DMS153 treated with DMSO at 0.1 percent for 48 hours (cell line): Measurements from ENCODE around the gene ERRFI1.
A peak's percentile ranks its signal among the peaks of the same experiment; 100 is the strongest.

Experiments used
- DNase-seq: peaks from one replicate; lab custom pipeline; 2025; ENCODE audit not compliant: unreplicated experiment; lab: John Stamatoyannopoulos, UW

Gene ERRFI1

DNA sequence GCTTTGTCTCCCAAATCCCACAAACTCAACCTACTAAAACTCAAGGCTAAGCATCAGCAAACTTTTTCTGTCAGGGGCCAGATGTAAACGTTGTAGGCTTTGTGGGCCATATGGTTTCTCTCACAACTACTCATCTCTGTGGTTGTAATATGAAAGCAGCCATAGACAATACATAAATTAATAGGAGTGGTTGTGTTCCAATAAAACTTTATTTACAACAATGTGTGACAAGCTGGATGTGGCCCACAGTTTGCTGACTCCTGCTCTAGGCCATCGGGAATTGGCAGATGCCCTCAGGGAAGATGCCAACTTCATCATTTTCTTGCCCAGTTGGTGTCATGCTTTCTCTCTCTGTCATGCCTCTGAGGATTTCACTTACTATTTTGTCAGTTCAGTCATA is 17.5 kb upstream of the ERRFI1 start:
- no peak for DNase-seq

GRCh38 chr1:8042134-8042533 is 16.0 kb upstream of the ERRFI1 start:
- DNase-seq: no peak

DNA sequence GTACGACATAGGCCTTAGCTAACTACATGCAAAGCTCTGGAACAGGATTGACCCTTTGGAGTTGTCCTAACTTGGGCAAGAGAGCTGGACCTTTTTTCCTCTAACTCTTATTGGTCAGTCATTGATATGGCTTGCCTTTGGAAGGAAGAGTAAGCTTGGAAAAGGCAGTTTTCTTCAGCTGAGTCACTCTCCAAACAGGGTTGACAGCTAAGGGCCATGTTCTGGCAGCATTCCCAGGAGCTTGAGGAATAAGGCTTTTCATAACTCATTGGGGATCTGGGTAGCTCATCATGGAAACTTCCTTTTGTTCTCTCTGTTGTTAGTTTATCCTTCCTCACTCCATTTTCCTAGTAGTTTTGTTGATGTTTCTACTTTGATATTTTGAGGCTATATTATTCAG is 14.5 kb upstream of the ERRFI1 start:
- peak; percentile 63 for DNase-seq

GRCh38 chr1:8039071-8039470 is 13.0 kb upstream of the ERRFI1 start:
- no peak for DNase-seq

- no peak for DNase-seq
Measured at GRCh38 chr1:8035289-8035688, 9.2 kb upstream of the ERRFI1 start.

DNA sequence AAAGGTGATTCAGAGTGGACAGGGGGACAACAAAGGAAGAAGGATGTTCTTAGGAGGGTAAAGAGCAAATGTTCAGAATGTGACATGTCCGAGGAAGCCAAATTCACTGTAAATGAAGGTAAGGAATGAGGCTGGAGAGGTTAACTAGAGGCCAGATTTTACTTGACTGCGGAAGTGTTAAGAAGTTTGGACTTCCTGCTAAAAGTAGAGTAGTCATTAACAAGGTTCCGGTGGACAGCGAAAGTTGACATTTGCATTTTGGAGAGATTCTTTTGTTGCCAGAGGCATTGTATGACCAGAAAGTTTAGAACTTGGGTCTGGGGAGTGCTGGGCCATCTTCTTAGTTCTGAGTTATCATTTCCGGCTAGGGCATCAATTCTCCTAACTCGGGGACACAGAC is 7.2 kb upstream of the ERRFI1 start:
- no peak for DNase-seq

DNA sequence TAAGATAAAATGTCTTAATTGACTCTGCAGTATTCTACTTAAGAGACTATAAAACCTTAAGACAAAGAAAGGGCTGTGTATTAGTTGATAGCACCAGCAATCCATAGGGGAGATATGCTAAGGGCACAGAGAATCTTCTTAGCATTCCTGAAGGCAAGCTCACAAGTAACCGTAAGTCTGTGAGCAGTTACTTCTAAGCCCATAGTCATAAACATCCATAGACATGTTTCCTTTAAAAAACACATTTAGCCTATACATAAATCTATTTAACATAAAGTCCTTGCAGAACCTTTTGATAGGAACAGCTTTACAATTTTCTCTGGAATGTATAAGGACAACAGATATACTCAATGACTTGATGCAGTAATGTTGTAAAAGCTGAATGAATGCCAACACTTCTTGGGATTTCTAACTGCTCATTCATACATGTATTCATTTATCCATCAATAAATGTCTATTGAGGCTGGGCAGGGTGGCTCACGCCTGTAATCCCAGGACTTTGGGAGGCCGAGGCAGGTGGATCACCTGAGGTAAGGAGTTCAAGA is 6.3 kb upstream of the ERRFI1 start:
- no peak for DNase-seq

DNA sequence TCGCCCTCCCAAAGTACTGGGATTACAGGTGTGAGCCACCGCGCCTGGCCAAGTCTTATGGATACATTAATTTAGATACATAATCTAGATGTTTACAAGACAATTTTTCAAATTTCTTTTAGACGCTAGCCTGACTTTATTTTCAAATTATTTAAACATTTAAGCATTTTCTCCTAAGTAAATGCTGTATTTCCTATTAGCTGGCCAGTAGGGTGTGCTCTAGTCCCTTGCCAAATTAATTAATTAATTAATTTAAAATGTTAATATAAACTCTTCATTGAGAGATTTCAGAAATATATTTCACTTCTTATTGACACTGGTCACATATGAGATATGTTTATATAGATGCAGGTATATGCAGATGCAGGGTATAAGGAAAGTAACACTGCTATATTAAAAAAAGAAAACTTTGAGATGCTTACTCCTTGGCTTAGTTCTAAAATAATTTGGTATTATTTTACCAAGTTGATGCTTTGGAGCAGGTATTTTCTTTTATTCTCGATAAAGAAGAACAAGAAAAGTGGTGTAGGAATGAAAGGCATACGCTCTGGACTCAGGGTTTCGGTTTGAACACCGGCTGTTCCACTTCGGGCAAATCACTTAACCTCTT is 5.2 kb upstream of the ERRFI1 start:
- peak; percentile 66 for DNase-seq

- DNase-seq: no peak
Measured at GRCh38 chr1:8028571-8028910, 2.4 kb upstream of the ERRFI1 start.

GRCh38 chr1:8027748-8028570 is 1.9 kb upstream of the ERRFI1 start:
- DNase-seq: peak; percentile 81

- DNase-seq: no peak
Measured at GRCh38 chr1:8026976-8027747, 1.1 kb upstream of the ERRFI1 start.

DNA sequence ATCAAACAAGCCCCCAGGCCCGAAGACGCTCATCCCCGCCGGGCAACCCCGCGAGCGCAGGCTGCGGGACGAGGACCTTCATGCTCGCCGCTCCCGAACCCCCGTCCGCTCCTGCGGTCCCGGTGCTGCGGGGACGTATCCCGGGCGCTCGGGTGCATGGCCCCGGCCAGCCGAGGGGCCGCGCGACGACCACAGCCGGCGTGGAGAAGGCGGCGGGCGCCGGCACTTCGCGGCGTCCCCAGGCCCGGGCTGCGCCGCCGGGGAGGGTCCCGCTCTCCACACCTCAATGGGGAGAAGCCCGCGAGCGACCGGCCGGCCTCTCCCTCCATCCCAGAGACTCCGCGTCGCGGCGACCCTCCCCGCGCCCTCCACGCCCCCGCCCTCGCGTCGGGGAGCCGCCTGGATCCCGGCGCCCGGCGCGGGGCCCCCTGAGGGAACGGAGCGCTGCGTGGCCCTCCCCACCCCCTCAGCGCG is 401 bp downstream of the ERRFI1 start:
- DNase-seq: no peak

GRCh38 chr1:8025061-8025670 is 943 bp downstream of the ERRFI1 start:
- no peak for DNase-seq

DNA sequence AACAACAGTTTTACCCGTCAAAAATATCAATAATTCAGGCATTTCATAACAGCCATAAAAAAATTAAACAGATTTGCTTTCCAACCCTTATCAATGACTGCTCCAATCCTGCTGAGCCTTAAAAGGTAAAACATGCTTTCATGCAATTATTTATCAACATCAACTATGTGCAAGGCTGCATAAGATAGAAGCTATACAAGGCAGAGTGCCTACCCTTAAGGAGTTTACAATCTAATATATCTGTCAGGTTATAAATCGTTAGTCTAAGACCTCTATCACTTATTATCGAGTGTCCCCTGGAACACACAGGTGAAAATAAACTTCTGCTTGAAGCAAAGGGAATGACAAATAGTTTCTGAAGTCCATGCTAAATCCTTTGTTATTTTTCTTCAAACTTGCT is 1.8 kb downstream of the ERRFI1 start:
- no peak for DNase-seq

DNA sequence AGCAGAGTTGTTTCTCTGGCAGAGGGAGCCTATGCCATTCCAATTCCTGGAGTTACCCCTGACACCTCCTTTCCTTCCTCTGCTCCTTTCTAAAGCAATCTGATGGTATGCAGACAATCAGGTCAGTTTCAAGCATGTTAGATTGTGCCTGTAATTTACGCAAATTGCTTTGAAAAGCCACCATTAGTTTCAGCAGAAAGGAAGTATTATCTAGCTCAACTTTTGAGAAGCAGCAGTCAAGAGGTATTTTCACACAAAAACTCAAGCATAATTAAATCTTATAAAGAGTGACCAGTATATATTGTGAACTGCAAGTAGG is 2.2 kb downstream of the ERRFI1 start:
- DNase-seq: no peak

- DNase-seq: no peak
Measured at GRCh38 chr1:8023287-8023994, 2.7 kb downstream of the ERRFI1 start.

GRCh38 chr1:8022395-8023286 is 3.5 kb downstream of the ERRFI1 start:
- no peak for DNase-seq

DNA sequence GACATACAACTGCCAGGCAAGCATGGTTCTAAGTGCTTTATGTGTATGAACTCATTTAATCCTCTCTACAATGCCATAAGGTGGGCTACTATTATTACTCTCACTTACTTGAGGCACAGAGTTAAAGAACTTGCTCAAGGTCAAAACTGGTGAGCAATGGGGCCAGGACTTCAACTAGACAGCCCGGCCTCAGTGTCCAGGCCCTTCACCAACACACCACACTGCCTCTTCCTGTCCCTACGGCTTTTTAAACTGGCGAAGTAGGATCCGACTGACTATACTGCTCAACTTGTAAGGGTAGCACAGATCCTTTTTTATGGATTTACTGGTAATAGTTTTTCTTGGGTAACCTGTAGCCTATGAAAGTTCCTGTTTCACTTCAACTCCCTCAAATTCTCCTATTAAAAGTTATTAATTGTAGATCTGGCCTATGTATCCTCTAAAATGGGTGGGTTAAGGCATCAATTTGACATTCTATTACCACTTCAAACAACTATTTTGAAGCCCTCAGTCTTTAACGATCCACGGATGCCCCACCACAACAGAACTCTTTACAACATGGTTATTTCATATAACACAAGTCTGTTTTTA is 4.3 kb downstream of the ERRFI1 start:
- DNase-seq: no peak

DNA sequence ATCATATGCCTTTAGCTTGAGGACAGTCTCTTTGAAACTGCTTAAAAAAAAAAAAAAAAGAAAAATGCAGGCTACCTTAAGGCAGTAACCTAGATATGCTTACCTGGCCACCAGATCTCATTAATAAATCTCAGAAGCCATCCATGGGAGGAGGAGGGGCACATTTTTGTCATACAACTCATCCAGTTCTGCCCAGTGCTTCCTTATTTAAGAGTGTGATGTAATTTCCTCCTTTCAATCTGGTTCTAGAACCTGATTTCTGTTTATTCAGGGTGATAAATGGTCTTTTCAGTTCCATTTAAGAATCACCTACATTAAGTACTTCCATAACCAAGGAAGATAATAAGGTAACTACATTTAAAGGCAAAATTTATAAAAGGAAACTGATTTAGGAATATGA is 6.1 kb downstream of the ERRFI1 start:
- DNase-seq: peak; percentile 51
